GM12872 (cell line): Measurements from ENCODE around the gene SH3RF3.

Source experiments
- TF ChIP-seq, protein P1 (sequence below): IDR thresholded peaks from 3 replicates; pipeline ENCODE4 v1.5.1; 2011; ENCODE audit warnings: low read depth, mild to moderate bottlenecking, low read length, moderate library complexity; ENCODE audit not compliant: insufficient read depth

Gene SH3RF3

DNA sequence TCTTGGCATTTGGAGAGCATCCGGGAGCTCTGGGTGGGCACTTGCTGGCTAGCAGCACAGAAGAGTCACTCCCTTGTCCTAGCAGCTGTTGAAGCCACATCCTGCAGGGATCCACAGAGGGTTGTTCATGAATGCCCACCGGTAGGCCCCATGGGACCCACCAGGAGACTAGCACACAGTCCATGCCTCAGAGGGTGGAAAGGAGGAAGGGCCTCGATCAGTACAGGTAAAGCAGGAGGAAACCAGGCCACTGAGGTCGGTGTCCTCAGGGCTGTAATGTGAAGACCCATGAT, 279.0 kb downstream of the SH3RF3 start:
- TF ChIP-seq, protein P1, sequence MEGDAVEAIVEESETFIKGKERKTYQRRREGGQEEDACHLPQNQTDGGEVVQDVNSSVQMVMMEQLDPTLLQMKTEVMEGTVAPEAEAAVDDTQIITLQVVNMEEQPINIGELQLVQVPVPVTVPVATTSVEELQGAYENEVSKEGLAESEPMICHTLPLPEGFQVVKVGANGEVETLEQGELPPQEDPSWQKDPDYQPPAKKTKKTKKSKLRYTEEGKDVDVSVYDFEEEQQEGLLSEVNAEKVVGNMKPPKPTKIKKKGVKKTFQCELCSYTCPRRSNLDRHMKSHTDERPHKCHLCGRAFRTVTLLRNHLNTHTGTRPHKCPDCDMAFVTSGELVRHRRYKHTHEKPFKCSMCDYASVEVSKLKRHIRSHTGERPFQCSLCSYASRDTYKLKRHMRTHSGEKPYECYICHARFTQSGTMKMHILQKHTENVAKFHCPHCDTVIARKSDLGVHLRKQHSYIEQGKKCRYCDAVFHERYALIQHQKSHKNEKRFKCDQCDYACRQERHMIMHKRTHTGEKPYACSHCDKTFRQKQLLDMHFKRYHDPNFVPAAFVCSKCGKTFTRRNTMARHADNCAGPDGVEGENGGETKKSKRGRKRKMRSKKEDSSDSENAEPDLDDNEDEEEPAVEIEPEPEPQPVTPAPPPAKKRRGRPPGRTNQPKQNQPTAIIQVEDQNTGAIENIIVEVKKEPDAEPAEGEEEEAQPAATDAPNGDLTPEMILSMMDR = no peak

- TF ChIP-seq, protein P1 = no peak
Observed at GRCh38 chr2:109409321-109410038, 280.5 kb downstream of the SH3RF3 start.

- TF ChIP-seq, protein P1 = no peak
Observed at GRCh38 chr2:109410039-109410815, 281.2 kb downstream of the SH3RF3 start.

DNA sequence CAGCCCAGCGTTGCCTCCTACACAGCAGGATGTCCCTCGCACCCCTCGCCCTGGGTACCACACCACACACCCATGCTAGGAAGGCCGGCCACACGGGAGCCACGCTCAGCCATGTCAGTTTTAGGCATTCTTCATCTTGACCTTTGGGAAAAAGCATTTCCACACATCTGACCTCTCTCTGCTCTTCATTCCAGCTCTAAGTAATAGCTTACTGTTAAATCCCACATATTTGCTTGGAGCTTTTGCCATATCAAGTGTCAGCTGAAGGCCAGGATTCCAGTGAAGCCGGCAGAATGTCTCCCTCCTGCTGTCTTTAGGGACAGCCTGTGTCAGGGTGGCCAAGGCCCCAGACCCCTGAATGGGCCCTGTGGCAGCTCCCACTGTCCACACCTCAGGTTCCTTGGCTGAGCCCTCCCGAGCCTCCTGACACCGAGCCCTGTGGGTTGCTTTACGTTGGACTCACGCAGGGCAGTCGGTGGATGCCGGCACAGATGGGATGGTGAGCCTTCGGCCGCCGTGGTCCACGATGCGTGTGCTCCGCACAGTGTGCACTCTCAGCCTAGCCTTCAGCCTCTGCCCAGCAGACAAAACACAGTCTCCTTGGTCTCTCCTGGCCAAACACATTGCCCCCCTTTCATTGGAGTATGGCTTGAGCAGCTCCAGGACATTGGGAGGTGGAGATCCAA, 282.8 kb downstream of the SH3RF3 start:
- TF ChIP-seq, protein P1 = no peak

GRCh38 chr2:109415581-109416013, 286.6 kb downstream of the SH3RF3 start:
- TF ChIP-seq, protein P1 = no peak

- TF ChIP-seq, protein P1 = no peak
Observed at GRCh38 chr2:109417701-109418335, 288.8 kb downstream of the SH3RF3 start.

GRCh38 chr2:109418716-109419115, 289.7 kb downstream of the SH3RF3 start:
- TF ChIP-seq, protein P1 = no peak
